Omental fat pad (tissue), 4 donors: Measurements from ENCODE around the gene NTM. TPM values are rescaled to one million over a fixed set of nuclear protein-coding genes. Genes with fewer than 3 reads are reported as not detected.
"Not testable (repeated sequence)": the region's sequence is repeated elsewhere in the genome, so short reads cannot be mapped to it uniquely, and the experiment has no call there.

ENCODE experiments used
- ATAC-seq: fragments of 150-250 bp; one replicate; pipeline ENCODE4 v1.9.1; 2016; ENCODE audit warnings: mild to moderate bottlenecking, moderate library complexity; ENCODE audit not compliant: low FRiP score
- DNase-seq: peaks from one replicate; pipeline ENCODE4 v3.0.0-alpha.2; 2019; ENCODE audit warnings: low spot score
- CTCF ChIP-seq, 3 donors: fragments of 450-650 bp; IDR thresholded peaks; one replicate each; pipeline ENCODE4 v1.5.1; 2016 to 2017; ENCODE audit warnings: antibody characterized with exemption in 3 of 3, mild to moderate bottlenecking in 3 of 3, moderate library complexity in 2 of 3
- total RNA-seq, 4 donors: library from RNA; depleted of rRNA; stranded (reverse); fragments of >200 nt; gene quantifications; one replicate each; pipeline ENCODE4 v1.1.0, GENCODE V29; 2016

Gene NTM
- total RNA-seq, 4 donors from 2014 or later, result 0.56 to 5.5 (median 2.4) TPM

GRCh38 chr11:132060567-132060966 lies 690.2 kb downstream of the NTM start:
- no peak for ATAC-seq
- DNase-seq, result no peak
- TF ChIP-seq CTCF (IDR thresholded peaks at IDR 0.05), result no peak

GRCh38 chr11:132062031-132062430 lies 691.6 kb downstream of the NTM start:
- no peak for TF ChIP-seq CTCF (IDR thresholded peaks at IDR 0.05)
- DNase-seq, result no peak
- no peak for ATAC-seq

- ATAC-seq, result no peak
- TF ChIP-seq CTCF (IDR thresholded peaks at IDR 0.05), result no peak
- no peak for DNase-seq
These were observed 692.1 kb downstream of the NTM start for GRCh38 chr11:132062541-132062940.

GRCh38 chr11:132064987-132065620 lies 694.7 kb downstream of the NTM start:
- DNase-seq (no peak), ATAC-seq (no peak)
- no peak for TF ChIP-seq CTCF (IDR thresholded peaks at IDR 0.05)

GRCh38 chr11:132068556-132068955 lies 698.1 kb downstream of the NTM start:
- ATAC-seq (no peak), DNase-seq (no peak)
- no peak for TF ChIP-seq CTCF (IDR thresholded peaks at IDR 0.05)

- not testable (repeated sequence) for DNase-seq, ATAC-seq
These were observed 699.2 kb downstream of the NTM start for GRCh38 chr11:132069593-132069992.

GRCh38 chr11:132070907-132071306 lies 700.5 kb downstream of the NTM start:
- not testable (repeated sequence) for ATAC-seq, DNase-seq

GRCh38 chr11:132072044-132072857 lies 701.8 kb downstream of the NTM start:
- DNase-seq, result no peak
- ATAC-seq, result peak; percentile 71
- TF ChIP-seq CTCF (IDR thresholded peaks at IDR 0.05), result no peak
